Lung (tissue), 12 donors: ENCODE data around the gene ZBTB46. TPM values are rescaled to one million over a fixed set of nuclear protein-coding genes. Genes with fewer than 3 reads are reported as not detected.

Experiments
- ATAC-seq: fragments of 200-7000 bp; cut with Tn5 transposase; one replicate; pipeline ENCODE4 v1.9.1; 2020; ENCODE audit warnings: moderate number of reproducible peaks; ENCODE audit not compliant: insufficient read depth, low FRiP score
- DNase-seq, 3 donors: peaks; one replicate each; pipeline ENCODE4 v3.0.0-alpha.2; 2013 to 2017
- H3K27ac ChIP-seq, 2 donors: one replicate each; pipeline ENCODE4 v1.5.1; 2013; ENCODE audit warnings: mild to moderate bottlenecking in 2 of 2, moderate library complexity in 2 of 2, control low read depth in 1 of 2, inconsistent platforms in 1 of 2, low read depth in 1 of 2, low read length in 1 of 2
- H3K27me3 ChIP-seq, 3 donors: one replicate each; pipeline ENCODE4 v1.5.1; 2013; ENCODE audit warnings: low read length in 2 of 3; ENCODE audit not compliant: control insufficient read depth in 3 of 3, insufficient read depth in 3 of 3
- H3K36me3 ChIP-seq, 4 donors: one replicate each; pipeline ENCODE4 v1.5.1; 2013; ENCODE audit warnings: low read length in 4 of 4, mild to moderate bottlenecking in 1 of 4, moderate library complexity in 1 of 4; ENCODE audit not compliant: control insufficient read depth in 4 of 4, insufficient read depth in 4 of 4
- H3K4me1 ChIP-seq, 5 donors: one replicate each; pipeline ENCODE4 v1.5.1; 2013; ENCODE audit warnings: low read length in 5 of 5, mild to moderate bottlenecking in 2 of 5, moderate library complexity in 1 of 5; ENCODE audit not compliant: control insufficient read depth in 5 of 5, insufficient read depth in 5 of 5
- H3K4me3 ChIP-seq: one replicate; pipeline ENCODE4 v1.5.1; 2013; ENCODE audit warnings: mild to moderate bottlenecking, control low read depth, moderate library complexity
- H3K9ac ChIP-seq, 2 donors: one replicate each; pipeline ENCODE4 v1.5.1; 2013; ENCODE audit warnings: low read length in 2 of 2, control low read depth in 1 of 2; ENCODE audit not compliant: insufficient read depth in 1 of 2
- H3K9me3 ChIP-seq, 4 donors: one replicate each; pipeline ENCODE4 v1.5.1; 2013; ENCODE audit warnings: low read length in 3 of 4, mild to moderate bottlenecking in 1 of 4, moderate library complexity in 1 of 4; ENCODE audit not compliant: control insufficient read depth in 4 of 4, insufficient read depth in 3 of 4
- CTCF ChIP-seq: IDR thresholded peaks from 2 replicates; pipeline ENCODE4 v1.5.1; 2012; ENCODE audit warnings: mild to moderate bottlenecking; ENCODE audit errors: control extremely low read depth, extremely low read depth
- WGBS, 2 donors: extraction: QIAGEN DNeasy Blood & Tissue Kit; methylation state at CpG; one replicate each; pipeline ENCODE4 v1.1.7; 2013; 5-methylcytosine and 5-hydroxymethylcytosine counted together
- polyA plus RNA-seq, 2 donors: library from polyadenylated mRNA; stranded (reverse); fragments of 200-250 nt; gene quantifications; one replicate each; pipeline ENCODE4 v1.2.1, GENCODE V29; 2013
- total RNA-seq, 2 donors: library from RNA; depleted of rRNA in 1 of 2; stranded (reverse); fragments of >200 nt in 1 of 2; gene quantifications; one replicate each; pipeline ENCODE4 v1.2.1, GENCODE V29; 2014 to 2021
- donor health status: control.
- donor health status: control.
- donor health status: Bipolar disorder and iron deficiency.
- donor health status: healthy.
- donor health status: DM: yes; HTN: yes; CAD: no.

The ZBTB46 gene
- total and polyA plus RNA-seq, 4 donors, result 3.4 to 15.3 (median 7.6) TPM

GRCh38 chr20:63846888-63847236 lies 15.8 kb upstream of the ZBTB46 start:
- DNase-seq, result no peak
- no peaks in the 10 kb centered on the region for H3K36me3 ChIP-seq
- no peak for TF ChIP-seq CTCF
- WGBS, 2 donors, result 41 to 61% methylated on average over 2 to 3 of the region's 3 CpGs
- ATAC-seq, result no peak
- peaks cover 0 to 28% (median 23%) of the 10 kb centered on the region in 5 donors for H3K4me1 ChIP-seq
- no peak overlapping the region for H3K4me3 ChIP-seq
- H3K9me3 ChIP-seq, result peaks cover 0 to 1% (median 0%) of the 10 kb centered on the region in 4 donors
- no peaks in the 10 kb centered on the region for H3K27me3 ChIP-seq
- H3K27ac ChIP-seq, result peak overlapping the region; percentile 79
- peak overlapping the region in 1 of 2 donors; percentile 3 for H3K9ac ChIP-seq

- DNase-seq, result peak; percentile 68 to 85 (median 70)
- Histone ChIP-seq H3K9ac (no peak overlapping the region), H3K4me1 (peaks cover 0 to 28% (median 23%) of the 10 kb centered on the region in 5 donors), H3K9me3 (peaks cover 0 to 1% (median 0%) of the 10 kb centered on the region in 4 donors), H3K27me3 (no peaks in the 10 kb centered on the region), H3K36me3 (no peaks in the 10 kb centered on the region), H3K4me3 (no peak overlapping the region), H3K27ac (peak overlapping the region; percentile 7 to 61)
- TF ChIP-seq CTCF, result no peak
- WGBS, 2 donors, result 1 to 2% methylated on average over 22 to 24 of the region's 24 CpGs
- no peak for ATAC-seq
Observed at GRCh38 chr20:63846128-63846771, 15.2 kb upstream of the ZBTB46 start.

- H3K27me3 ChIP-seq, result no peaks in the 10 kb centered on the region
Observed at GRCh38 chr20:63844511-63844991, 13.5 kb upstream of the ZBTB46 start.

More at GRCh38 chr20:63844511-63844991, 13.5 kb upstream of the ZBTB46 start:
- Histone ChIP-seq H3K36me3 (no peaks in the 10 kb centered on the region), H3K4me3 (no peak overlapping the region), H3K9me3 (peaks cover 0 to 1% (median 0%) of the 10 kb centered on the region in 4 donors), H3K9ac (no peak overlapping the region), H3K4me1 (peaks cover 0 to 28% (median 23%) of the 10 kb centered on the region in 5 donors), H3K27ac (peak overlapping the region in 1 of 2 donors; percentile 9)
- DNase-seq, result no peak
- TF ChIP-seq CTCF, result no peak
- no peak for ATAC-seq
- WGBS, 2 donors, result 10 to 42% methylated on average over 9 of the region's 9 CpGs
